ENCODE data around the gene ATP10A.

DNA sequence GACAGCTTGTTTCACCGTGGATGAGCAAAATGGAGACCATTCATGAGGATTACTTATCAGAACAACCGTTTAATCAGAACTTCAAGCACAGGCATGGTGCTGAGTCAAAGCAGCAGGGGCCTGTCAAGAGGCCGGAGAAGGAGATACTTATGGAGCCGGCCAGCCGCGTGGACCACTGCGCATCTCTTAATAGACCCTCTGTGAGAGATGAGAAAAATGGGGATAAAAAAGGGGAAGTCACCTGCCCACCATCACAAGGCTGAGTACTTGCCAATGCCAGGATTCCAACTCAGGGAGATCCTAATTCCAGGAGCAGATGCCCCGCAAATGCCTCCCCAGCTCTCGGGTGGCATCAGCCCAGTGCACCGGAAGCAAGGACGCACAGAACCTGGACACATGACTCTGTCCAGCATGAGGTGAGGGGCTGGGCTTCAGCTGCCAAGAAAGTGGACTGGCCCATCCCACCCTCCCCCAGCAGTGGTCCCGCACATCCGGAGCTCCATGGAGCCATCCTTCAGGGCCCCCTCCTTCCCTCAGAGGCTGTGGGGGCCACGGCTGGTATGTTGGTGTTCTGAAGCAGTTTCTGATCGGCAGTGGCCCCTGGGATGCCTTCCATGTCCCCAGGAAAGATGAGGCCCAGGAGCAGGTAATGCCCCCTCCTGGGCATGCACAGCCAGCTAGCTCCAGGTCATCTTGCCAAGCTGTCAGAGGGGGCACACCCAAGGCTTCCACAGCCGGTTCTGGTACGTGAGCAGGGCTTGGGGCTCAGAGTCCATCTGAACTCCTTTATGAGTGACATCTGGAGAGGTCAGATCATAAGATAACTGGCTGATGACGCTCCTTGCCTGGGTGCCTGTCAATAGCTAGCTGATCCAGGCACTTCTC is 143.8 kb downstream of the ATP10A start:
- TF ChIP-seq, protein P1, sequence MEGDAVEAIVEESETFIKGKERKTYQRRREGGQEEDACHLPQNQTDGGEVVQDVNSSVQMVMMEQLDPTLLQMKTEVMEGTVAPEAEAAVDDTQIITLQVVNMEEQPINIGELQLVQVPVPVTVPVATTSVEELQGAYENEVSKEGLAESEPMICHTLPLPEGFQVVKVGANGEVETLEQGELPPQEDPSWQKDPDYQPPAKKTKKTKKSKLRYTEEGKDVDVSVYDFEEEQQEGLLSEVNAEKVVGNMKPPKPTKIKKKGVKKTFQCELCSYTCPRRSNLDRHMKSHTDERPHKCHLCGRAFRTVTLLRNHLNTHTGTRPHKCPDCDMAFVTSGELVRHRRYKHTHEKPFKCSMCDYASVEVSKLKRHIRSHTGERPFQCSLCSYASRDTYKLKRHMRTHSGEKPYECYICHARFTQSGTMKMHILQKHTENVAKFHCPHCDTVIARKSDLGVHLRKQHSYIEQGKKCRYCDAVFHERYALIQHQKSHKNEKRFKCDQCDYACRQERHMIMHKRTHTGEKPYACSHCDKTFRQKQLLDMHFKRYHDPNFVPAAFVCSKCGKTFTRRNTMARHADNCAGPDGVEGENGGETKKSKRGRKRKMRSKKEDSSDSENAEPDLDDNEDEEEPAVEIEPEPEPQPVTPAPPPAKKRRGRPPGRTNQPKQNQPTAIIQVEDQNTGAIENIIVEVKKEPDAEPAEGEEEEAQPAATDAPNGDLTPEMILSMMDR (IDR thresholded peaks at IDR 0.05), result no peak
- TF ChIP-seq POLR2A (IDR thresholded peaks at IDR 0.05), result no peak

Measured in heart left ventricle (tissue), 13 donors.